ENCODE results near the gene MALL.
"Not testable (repeated sequence)": the region's sequence is repeated elsewhere in the genome, so short reads cannot be mapped to it uniquely, and the experiment has no call there.

- TF ChIP-seq EZH2 (IDR thresholded peaks at IDR 0.05; ENCODE audit: low read depth); CTCF (conservative IDR thresholded peaks at IDR 0.05): not testable (repeated sequence)
Measured at GRCh38 chr2:110060550-110060949, 55.1 kb downstream of the MALL start.

Measured in PC-9 (cell line).